HG02884 (cell line): ENCODE measurements around the gene SLC15A1.

Experiments used
- ATAC-seq: cut with Tn5 transposase; IDR thresholded peaks from one replicate; pipeline ENCODE4 v1.9.1; 2021; ENCODE audit warnings: mild to moderate bottlenecking, moderate library complexity; ENCODE audit not compliant: unreplicated experiment

Gene SLC15A1

GRCh38 chr13:98707281-98707999, 45.0 kb downstream of the SLC15A1 start:
- ATAC-seq = peak; percentile 49

GRCh38 chr13:98706446-98707110, 45.9 kb downstream of the SLC15A1 start:
- peak; percentile 52 for ATAC-seq

GRCh38 chr13:98697791-98698190, 54.7 kb downstream of the SLC15A1 start:
- ATAC-seq = no peak

DNA sequence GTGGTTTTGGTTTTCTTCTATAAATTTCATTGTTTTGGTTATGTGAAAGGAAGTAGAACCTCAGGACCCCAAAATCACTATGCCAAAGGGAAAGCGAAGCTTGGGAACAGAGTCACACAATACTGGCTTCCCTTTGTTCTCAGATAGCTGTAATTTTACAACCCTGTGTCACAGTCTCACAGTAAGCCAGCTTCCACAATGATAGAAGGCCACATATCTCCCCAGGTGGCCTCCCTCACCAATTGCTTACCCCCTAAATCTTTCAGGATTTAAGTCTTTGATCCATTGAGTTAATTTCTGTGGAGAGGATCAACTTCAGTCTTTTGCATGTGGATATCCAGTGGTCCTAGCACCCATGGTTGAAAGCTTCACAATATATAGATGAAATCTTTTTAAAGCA, 58.7 kb downstream of the SLC15A1 start:
- ATAC-seq = no peak

DNA sequence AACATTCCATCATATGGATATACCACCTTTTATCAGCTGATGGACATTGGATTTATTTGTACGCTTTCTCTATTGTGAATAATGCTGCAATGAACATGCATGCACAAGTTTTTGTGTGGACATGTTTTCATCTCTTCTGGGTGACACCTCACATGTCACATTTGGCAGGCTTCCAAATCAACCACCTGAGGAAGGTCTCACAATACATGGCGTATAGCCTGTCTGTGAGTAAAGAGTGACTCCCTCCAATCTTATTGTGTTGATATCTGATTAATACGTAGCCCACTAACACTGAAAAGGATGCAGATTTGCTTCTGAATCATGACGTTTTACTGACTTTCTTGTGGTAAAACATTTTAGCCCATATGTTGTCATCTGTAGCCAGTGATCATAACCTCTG, 61.1 kb downstream of the SLC15A1 start:
- ATAC-seq = no peak

DNA sequence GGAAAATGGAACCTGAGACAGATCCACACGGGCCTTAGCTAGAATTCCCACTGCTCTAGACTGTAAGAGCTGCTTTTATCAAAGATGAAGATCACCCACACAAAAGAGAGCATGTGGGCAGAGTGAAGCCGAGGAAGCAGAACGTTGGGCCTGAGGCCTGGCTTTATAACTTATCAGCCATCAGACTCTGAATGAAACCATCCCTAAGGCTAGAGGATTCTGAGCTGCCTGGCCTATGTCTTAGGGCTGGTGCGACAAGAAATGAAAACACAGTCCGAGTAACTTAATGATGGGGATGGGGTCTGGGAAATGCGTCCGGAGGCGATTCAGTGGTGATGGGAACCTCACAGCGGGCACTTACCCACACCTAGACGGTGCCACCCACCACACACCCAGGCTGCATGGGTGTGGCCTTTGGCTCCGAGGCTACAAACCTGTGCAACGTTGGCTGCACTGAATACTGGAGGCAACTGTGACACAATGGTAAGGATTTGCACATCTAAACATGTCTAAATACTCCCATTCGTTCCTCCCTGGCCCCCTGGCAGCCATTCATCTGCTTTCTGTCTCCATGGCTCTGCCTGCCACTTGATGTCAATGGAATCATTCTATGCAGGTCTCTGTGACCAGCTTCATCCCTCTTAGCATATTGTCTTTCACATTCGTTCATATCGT, 62.0 kb downstream of the SLC15A1 start:
- no peak for ATAC-seq

GRCh38 chr13:98689347-98689968, 63.0 kb downstream of the SLC15A1 start:
- no peak for ATAC-seq

DNA sequence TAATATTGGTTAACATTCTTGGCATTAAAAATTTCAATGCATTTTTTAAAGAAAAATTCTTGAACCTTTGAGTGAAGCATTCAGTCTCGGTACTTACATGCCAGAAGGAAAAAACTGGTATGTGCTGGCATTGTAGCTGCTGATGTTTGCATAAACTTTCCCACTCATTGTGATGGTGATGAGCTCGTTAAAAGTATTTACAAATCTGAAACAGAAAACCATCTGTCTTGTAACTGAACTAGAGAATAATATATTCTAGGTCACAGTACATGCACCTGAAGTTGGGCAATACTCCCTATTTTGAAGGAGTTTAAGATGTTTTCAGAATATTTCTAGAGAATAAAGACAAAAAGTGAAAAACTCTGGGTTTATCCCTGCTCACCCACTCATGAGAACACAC, 64.1 kb downstream of the SLC15A1 start:
- ATAC-seq = no peak

GRCh38 chr13:98687319-98687718, 65.2 kb downstream of the SLC15A1 start:
- no peak for ATAC-seq

GRCh38 chr13:98686270-98686669, 66.2 kb downstream of the SLC15A1 start:
- no peak for ATAC-seq

GRCh38 chr13:98685146-98685545, 67.3 kb downstream of the SLC15A1 start:
- no peak for ATAC-seq

GRCh38 chr13:98681049-98681448, 71.4 kb downstream of the SLC15A1 start:
- ATAC-seq = no peak

DNA sequence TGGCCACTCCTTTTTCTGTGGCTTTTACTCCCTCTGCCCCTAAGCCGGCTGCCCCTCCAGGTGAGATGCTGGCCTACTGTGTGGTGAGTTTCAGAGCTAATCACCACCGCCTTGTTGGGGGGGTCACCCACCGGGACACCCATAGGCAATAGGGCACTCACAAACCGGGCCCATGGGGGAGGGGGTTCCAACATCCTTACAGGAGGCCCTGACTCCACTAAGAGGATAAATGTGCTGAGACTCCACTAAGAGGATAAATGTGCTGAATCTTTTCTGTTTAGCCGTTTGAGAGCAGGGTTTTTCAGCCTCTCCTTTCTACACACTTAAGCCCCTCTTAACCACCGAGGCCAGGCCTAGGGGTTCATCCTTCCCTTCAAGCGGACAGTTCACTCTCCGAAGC, 73.7 kb downstream of the SLC15A1 start:
- no peak for ATAC-seq

- ATAC-seq = no peak
Measured at GRCh38 chr13:98677398-98677797, 75.1 kb downstream of the SLC15A1 start.

DNA sequence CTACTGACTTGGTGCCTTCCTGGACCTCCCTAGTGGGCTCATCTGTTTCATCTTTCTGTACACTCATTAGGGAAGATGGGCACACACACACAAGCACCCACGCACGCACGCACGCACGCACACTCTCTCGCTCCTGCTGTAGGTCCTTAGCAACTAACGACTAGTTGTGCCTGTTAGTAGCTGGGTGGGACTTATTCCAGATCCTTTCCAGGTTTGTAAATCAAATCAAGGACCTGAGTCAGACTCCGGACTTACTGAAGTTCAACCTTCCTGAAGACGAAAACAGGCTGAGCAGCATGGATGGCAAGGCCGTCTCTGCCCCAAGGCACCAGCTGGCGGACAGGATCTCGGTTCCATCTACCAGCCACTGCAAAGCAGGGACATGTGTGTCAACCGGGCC, 76.2 kb downstream of the SLC15A1 start:
- ATAC-seq = no peak

DNA sequence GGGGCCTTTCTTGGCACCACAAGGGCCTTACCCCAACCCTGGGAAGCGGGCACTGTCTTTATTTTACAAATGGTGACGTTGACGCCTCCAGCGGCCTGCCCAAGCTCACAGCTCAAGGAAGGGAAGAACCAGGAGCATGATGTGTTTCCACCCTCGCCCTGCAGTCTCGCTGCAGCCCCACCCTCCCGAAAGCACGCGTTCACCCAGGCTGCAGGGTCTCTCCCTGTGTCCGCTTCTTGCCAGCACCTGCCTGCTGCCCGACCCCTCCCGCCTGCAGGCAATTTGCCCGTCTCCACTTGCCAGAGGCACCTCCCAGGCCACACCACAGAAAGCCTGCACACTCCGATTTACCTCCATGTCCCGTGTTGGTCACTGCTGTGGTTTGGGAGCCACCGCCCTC, 76.6 kb downstream of the SLC15A1 start:
- ATAC-seq = no peak

DNA sequence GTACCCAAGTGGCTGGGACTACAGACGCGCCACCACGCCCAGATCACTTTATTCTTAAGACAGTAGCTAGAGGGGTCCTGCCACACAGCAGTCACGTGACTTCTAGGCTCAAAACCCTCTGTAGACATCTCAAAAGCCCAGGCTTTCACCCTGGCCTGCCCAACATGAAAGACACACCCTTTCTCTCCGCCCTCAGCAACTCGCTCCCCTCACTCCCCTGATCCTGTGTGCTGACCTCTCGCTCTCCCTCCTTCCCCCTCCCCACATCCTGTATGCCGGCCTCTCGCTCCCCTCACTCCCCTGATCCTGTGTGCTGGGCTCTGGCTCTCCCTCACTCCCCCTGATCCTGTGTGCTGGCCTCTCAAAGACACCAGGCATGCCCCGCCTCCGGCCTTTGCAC, 77.4 kb downstream of the SLC15A1 start:
- no peak for ATAC-seq

DNA sequence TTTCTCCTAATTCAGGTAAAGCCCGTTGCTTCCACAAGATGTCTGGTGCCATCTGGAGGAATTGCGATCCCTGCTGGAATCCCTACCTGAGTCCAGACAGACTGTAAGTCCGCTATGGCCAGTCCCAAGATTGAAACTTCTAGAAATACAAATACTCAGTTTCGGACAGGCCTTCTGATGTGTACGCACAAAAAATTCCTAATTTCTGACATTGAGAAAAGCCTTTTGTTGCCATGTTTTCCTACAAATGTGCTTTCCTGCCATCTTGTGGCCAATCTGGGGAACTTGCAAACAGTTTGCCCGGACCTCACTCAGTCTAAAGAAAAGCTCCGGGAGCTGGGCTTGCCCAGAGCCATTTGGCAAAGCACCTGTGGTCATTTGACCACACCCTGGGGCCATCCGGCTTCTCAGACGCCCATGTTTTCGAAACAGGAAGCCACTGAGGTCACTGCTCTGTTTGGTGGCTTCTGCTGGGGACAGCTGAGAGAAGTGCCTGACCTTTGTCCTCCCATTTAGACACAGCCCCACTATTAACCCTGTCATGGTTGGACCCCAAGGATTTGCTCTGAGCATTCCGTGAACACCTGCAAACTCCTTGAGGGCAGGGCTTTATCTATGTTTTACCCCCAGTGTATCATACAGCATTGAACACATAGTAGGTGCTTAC, 79.4 kb downstream of the SLC15A1 start:
- peak; percentile 76 for ATAC-seq

DNA sequence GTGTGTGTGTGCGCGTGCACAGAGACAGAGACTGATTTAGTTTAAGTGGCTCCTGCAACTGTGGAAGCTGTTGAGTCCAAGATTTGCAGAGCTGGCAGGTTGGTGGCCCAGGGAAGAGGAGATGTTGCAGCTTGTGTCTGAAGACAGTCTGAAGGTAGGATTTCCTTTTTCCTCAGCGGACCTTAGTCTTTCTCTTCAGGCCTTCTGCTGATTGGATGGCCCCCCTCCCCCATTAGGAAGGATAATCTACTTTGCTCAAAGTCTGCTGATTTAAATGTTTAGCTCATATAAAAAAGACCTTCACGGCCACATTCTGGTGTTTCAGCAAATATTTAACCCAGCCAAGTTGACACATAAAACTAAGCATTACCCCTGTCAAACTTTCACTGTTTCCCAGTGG, 84.3 kb downstream of the SLC15A1 start:
- no peak for ATAC-seq

- no peak for ATAC-seq
Measured at GRCh38 chr13:98665638-98665995, 86.9 kb downstream of the SLC15A1 start.

DNA sequence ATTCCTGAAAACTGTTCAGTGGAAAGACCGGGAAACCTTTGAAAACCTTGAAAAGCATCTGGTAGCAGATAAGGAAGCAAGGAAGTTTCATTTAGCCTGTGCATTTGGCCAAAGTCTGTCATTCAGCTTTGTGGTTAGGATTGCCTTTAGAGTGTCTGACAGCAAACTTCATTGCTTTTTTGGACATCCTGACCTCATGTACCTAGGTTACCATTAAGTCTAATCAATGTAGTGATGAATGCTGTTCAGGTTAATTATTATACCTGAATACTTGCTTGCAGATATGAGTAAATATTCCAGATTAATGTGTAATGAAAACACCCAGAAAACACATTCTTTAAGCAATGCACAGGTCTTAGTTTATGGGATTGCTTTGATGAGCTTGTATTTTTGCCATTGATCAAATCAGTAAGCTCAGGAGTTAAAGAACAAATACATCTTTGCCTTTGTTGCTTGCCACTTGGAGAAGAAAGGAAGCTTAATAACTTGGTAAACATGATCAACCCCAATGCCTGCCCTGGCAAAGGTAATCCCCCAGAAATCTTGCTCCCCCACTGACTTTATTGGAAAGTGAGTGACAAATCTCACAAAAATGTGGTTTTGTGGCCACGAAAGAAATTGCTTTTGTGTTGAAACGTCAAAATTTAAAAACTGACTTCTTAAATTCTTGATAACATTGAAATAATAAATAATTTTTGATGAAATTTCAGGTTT, 87.4 kb downstream of the SLC15A1 start:
- ATAC-seq = no peak
